Islet of Langerhans (tissue), 1 donor: Measurements from ENCODE around the gene MRPL18.
"Not testable (repeated sequence)": the region's sequence is repeated elsewhere in the genome, so short reads cannot be mapped to it uniquely, and the experiment has no call there.

Experiments used
- FAIRE-seq: peaks from one replicate; lab custom pipeline; 2011; peaks lifted over from hg19 to GRCh38; lab: Jason Lieb, UNC

The MRPL18 gene

DNA sequence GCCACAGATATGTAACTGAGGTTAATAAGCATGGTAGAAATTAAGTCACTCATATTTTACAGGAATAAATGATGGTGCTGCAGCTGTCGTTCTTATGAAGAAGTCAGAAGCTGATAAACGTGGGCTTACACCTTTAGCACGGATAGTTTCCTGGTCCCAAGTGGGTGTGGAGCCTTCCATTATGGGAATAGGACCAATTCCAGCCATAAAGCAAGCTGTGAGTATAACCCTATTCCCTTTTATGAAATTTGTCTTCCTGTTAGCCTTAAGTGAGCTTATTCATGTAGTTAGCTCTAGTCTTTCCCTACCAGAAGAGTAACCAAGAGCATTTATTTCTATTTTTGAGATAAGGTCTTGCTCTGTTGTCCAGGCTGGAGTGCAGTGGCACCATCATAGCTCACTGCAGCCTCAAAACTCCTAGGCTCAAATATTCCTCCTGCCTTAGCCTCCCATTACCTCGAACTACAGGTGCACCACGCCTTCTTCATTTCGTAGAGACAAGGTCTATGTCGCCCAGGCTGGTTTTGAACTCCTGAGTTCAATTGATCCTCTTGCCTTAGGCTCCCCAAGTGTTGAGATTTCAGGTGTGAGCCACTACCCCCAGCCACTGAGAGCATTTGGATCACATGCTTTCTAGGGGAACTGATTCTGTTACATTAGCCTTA is 12.9 kb upstream of the MRPL18 start:
- FAIRE-seq: no peak

DNA sequence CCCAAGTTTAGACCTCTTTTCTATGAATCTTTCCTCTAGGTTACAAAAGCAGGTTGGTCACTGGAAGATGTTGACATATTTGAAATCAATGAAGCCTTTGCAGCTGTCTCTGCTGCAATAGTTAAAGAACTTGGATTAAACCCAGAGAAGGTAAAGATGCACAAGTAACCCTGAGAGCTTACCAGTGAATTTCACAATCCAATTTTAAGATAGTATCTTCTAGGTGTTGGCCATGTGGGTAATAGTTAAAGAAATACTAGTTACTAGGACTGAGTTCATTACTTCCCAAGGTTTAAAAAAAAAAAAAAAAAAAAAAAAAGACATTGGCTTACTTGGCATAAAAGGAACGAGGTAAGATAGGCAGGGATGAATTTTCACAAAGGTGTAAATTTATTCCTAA is 12.1 kb upstream of the MRPL18 start:
- no peak for FAIRE-seq

- FAIRE-seq: no peak
Measured at GRCh38 chr6:159778542-159779103, 11.6 kb upstream of the MRPL18 start.

DNA sequence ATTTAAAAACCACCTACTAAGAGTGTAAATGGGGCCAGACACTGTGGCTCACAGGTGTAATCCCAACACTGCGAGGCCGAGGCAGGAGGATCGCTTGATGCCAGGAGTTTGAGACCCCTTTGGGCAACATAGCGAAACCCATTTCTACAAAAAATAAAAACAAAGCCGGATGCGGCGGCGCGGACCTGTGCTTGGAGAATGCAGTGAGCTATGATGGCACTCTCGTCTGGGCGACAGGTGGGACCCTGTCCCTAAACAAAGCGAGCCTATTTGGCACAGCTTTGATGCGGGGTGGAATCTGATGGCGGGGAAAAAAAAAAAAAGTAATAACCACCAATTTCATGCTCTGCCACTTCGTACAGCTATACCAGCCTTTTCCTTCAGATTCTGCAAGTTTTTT is 2.0 kb upstream of the MRPL18 start:
- no peak for FAIRE-seq

- no peak for FAIRE-seq
Measured at GRCh38 chr6:159788753-159789376, 1.4 kb upstream of the MRPL18 start.

DNA sequence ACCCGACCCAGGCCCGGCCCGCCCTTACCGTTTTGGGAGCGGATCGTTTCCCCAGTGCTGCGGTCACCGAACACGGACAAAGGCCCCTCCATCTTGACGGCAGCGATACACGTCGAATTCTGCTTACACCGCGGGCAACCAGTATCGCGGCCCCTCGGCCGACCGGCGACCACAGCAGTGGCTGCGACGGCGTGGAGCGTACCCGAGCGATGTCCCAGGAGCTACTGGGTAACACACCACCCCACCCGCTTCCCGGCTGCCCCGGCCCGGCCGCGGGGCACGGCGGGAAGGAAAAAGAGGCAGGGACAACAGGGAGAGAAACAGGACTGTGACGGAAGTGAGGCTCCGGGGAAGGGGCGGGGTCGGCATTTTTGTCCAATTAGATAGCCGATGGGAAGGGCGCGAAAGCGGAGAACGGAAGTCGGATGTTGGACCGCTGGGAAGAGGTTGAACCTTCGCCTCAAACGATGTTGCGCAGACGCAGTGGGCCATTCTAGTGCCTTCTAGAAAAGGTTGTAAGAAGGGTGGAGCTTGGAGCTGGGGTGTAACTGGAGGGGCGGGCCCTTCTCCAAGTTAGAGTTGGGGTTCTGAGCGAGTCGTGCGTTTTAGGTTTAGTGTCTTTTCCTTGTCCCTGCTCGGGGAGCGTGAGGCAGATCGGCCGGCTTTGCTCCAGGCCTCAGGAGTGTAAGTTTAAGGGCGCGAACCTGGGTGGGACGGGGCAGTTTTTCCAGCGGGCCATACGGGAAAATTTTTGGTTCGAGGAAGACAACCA is 704 bp upstream of the MRPL18 start, which contains the start of gene TCP1:
TSS of gene TCP1 (minus strand) at position 226 of the 772 bp plus-strand sequence. CDS start at position 92, 134 bp downstream.
- FAIRE-seq: peak; percentile 76

GRCh38 chr6:159790956-159791598 is 810 bp downstream of the MRPL18 start:
- no peak for FAIRE-seq

- FAIRE-seq: not testable (repeated sequence)
Measured at GRCh38 chr6:159794976-159795375, 4.7 kb downstream of the MRPL18 start.

- no peak for FAIRE-seq
Measured at GRCh38 chr6:159797554-159797953, 7.3 kb downstream of the MRPL18 start.

DNA sequence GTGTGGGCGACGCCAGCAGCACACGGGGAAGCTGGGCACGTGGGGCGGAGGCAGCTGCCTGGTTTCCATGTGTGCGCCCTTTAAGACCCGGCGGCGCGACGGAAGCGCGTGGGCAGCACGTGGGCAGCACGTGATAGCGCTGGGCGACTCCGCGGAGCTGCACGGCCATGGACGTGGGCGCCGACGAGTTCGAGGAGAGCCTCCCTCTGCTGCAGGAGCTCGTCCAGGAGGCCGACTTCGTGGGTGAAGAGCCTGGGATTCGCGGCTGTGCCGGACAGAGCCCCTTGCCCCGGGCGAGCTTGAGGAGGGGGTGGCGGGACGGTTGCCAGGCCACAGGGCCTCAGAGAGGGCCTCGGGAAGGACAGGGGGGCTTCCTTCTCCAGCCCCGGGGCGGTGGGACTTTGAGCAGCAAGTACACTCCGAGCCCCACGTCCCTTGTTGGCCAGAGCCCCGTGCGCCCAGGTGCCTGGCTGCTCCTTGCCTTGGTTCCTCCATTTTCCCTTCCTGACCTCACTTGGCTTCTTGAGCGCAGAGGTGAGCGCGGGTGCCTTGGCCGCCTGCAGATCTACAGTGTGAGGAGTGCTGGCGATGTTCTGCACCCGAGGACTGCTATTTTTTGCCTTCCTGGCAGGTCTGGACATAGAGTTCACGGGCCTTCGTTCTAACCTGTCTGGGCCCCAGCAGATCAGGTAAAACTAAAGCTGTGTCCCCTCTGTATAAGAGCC is 10.0 kb downstream of the MRPL18 start, which contains the start of gene PNLDC1:
TSS of gene PNLDC1 (plus strand) at position 136 of the 725 bp plus-strand sequence. CDS start at position 168, 32 bp downstream.
- FAIRE-seq: no peak

GRCh38 chr6:159801935-159802334 is 11.7 kb downstream of the MRPL18 start:
- FAIRE-seq: no peak

GRCh38 chr6:159804504-159804903 is 14.2 kb downstream of the MRPL18 start:
- FAIRE-seq: no peak

GRCh38 chr6:159805440-159806020 is 15.3 kb downstream of the MRPL18 start:
- FAIRE-seq: no peak

- FAIRE-seq: no peak
Measured at GRCh38 chr6:159806021-159806458, 15.8 kb downstream of the MRPL18 start.

- FAIRE-seq: no peak
Measured at GRCh38 chr6:159807150-159807858, 17.0 kb downstream of the MRPL18 start.

DNA sequence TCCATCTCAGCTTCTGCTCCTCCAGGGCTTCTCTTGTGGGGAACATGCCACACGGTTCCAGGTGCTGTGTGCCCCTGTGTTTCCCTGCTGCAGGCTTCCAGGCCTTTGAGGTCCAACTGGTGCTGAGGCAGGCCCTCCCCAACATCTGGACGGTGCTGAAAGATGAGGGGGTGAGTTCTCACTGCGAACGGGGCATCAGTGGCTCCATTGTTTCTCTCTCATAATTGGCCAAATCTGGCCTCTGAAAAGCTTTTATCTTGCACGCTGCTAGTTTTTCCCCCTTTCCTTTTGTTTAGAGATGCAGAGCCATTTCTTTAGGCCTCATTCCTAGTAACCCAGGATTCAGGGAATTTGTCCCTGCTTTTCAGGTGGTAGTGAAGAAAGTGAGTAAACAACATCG is 18.4 kb downstream of the MRPL18 start:
- FAIRE-seq: no peak

DNA sequence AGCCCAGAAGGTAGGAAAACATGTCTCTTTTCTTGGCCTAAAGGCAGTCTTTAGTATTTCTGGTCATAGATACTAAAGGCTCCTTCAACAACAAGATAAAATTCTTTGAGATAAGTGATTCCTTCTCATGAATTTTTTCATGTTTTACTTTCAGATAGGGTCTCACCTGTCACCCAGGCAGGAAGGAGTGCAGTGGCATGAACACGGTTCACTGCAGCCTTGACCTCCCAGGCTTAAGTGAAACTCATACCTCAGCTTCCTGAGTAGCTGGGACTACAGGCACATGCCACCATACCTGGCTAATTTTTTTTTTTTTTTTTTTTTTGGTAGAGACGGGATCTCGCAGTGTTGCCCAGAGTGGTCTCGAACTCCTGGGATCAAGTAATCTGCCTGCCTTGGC is 18.9 kb downstream of the MRPL18 start:
- no peak for FAIRE-seq

DNA sequence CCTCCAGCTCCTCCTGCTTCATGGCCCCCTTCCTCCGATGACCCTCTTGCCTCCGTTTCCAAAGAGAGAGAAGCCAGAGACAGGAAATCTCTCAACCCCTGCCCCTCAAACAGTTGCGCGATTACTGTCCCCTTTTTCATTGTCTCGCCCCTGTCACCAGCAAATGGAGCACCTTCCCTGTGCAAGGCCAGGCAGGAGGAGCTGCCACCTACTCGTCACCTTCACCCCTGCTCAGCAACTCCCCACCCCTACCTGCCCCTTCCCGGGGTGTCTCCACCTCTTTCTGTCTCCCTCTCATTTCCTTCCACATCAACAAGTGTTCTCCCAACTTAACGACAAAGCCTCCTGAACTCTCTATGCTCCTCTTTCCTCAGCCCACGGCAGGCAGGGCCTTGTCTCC is 23.5 kb downstream of the MRPL18 start:
- FAIRE-seq: no peak

- FAIRE-seq: no peak
Measured at GRCh38 chr6:159815410-159815809, 25.1 kb downstream of the MRPL18 start.

GRCh38 chr6:159816775-159817174 is 26.5 kb downstream of the MRPL18 start:
- not testable (repeated sequence) for FAIRE-seq
